WTC11 (cell line): ENCODE results near the gene CHST15. TPM values are rescaled to one million over a fixed set of nuclear protein-coding genes. Genes with fewer than 3 reads are reported as not detected.

Experiments used
- ATAC-seq: fragments of 200-7000 bp; cut with Tn5 transposase; 2 replicates; pipeline ENCODE4 v1.10.0; 2021; ENCODE audit warnings: mild to moderate bottlenecking, moderate library complexity
- CTCF ChIA-PET: fragments of 300-600 bp; sonication (Branson Sonifier 250); formaldehyde crosslinking; loops from one replicate; lab custom pipeline; 2021; ENCODE audit warnings: antibody characterized with exemption; lab: Charles Lee
- POLR2A ChIA-PET: fragments of 350-600 bp; sonication (Branson Sonifier 250); formaldehyde crosslinking; loops from one replicate; lab custom pipeline; 2021; ENCODE audit warnings: antibody characterized with exemption; lab: Charles Lee
- DNase-seq: peaks from one replicate; pipeline ENCODE4 v3.0.0; 2021; ENCODE audit warnings: low spot score
- H3K27ac Mint-ChIP-seq: 2 replicates; pipeline ENCODE4 v1.8.0; 2021; ENCODE audit warnings: mixed read lengths
- H3K27me3 Mint-ChIP-seq: 2 replicates; pipeline ENCODE4 v1.8.0; 2021; ENCODE audit warnings: low read depth, mild to moderate bottlenecking, moderate library complexity, mixed read lengths
- H3K36me3 Mint-ChIP-seq: 2 replicates; pipeline ENCODE4 v1.8.0; 2021; ENCODE audit warnings: mixed read lengths
- H3K4me1 Mint-ChIP-seq: 2 replicates; pipeline ENCODE4 v1.8.0; 2022; ENCODE audit warnings: mixed read lengths
- H3K4me3 Mint-ChIP-seq: 2 replicates; pipeline ENCODE4 v1.8.0; 2021; ENCODE audit warnings: mild to moderate bottlenecking, moderate library complexity, mixed read lengths
- H3K9me3 Mint-ChIP-seq: 2 replicates; pipeline ENCODE4 v1.8.0; 2021; ENCODE audit warnings: mixed read lengths
- CREB1 ChIP-seq: sonication (generic); formaldehyde crosslinking; IDR thresholded peaks from 2 replicates; pipeline ENCODE4 v1.8.0; 2023; ENCODE audit warnings: mild to moderate bottlenecking, missing genetic modification reagents
- ELF4 ChIP-seq: sonication (generic); formaldehyde crosslinking; IDR thresholded peaks from 2 replicates; pipeline ENCODE4 v1.8.1; 2022; ENCODE audit warnings: low read depth, mild to moderate bottlenecking, moderate library complexity, missing genetic modification reagents
- ESRRA ChIP-seq: sonication (generic); formaldehyde crosslinking; IDR thresholded peaks from 2 replicates; pipeline ENCODE4 v1.8.1; 2022; ENCODE audit warnings: mild to moderate bottlenecking, missing genetic modification reagents, borderline replicate concordance
- GABPB1 ChIP-seq: sonication (generic); formaldehyde crosslinking; IDR thresholded peaks from 2 replicates; pipeline ENCODE4 v1.8.1; 2023; ENCODE audit warnings: mild to moderate bottlenecking, missing genetic modification reagents
- NR3C1 ChIP-seq: sonication (generic); formaldehyde crosslinking; conservative IDR thresholded peaks from 2 replicates; pipeline ENCODE4 v1.8.1; 2023; ENCODE audit warnings: low read depth, mild to moderate bottlenecking, missing genetic modification reagents
- OVOL2 ChIP-seq: fragments of 250-450 bp; sonication (Bioruptor Pico); IDR thresholded peaks from 2 replicates; pipeline ENCODE4 v1.9.0; 2021; ENCODE audit warnings: mild to moderate bottlenecking, borderline replicate concordance
- PRRX2 ChIP-seq: fragments of 250-450 bp; sonication (Bioruptor Pico); IDR thresholded peaks from 2 replicates; pipeline ENCODE4 v1.8.0; 2021; ENCODE audit warnings: mild to moderate bottlenecking
- RELA ChIP-seq: sonication (generic); formaldehyde crosslinking; IDR thresholded peaks from 2 replicates; pipeline ENCODE4 v1.8.1; 2022; ENCODE audit warnings: missing genetic modification reagents, mild to moderate bottlenecking, borderline replicate concordance
- SMAD3 ChIP-seq: sonication (generic); formaldehyde crosslinking; IDR thresholded peaks from 2 replicates; pipeline ENCODE4 v1.8.0; 2022; ENCODE audit warnings: missing genetic modification reagents, mild to moderate bottlenecking, borderline replicate concordance
- ZMAT4 ChIP-seq: fragments of 250-450 bp; sonication (Bioruptor Pico); IDR thresholded peaks from 2 replicates; pipeline ENCODE4 v1.9.0; 2021; ENCODE audit warnings: mild to moderate bottlenecking
- ZNF138 ChIP-seq: sonication (generic); formaldehyde crosslinking; conservative IDR thresholded peaks from 2 replicates; pipeline ENCODE4 v1.8.1; 2022; ENCODE audit warnings: mild to moderate bottlenecking, moderate library complexity, missing genetic modification reagents
- ZNF219 ChIP-seq: sonication (generic); formaldehyde crosslinking; IDR thresholded peaks from 2 replicates; pipeline ENCODE4 v1.8.0; 2023; ENCODE audit warnings: missing genetic modification reagents, mild to moderate bottlenecking, borderline replicate concordance
- ZNF512 ChIP-seq: sonication (generic); formaldehyde crosslinking; IDR thresholded peaks from 2 replicates; pipeline ENCODE4 v1.8.1; 2022; ENCODE audit warnings: missing genetic modification reagents, borderline replicate concordance
- ZSCAN18 ChIP-seq: fragments of 250-450 bp; sonication (Bioruptor Pico); IDR thresholded peaks from 2 replicates; pipeline ENCODE4 v2.1.2; 2022; ENCODE audit warnings: mild to moderate bottlenecking, moderate library complexity
- total RNA-seq: library from RNA; stranded (reverse); gene quantifications from 3 replicates; pipeline ENCODE4 v1.2.3, GENCODE V29; 2021
- TF ChIP-seq, protein P1 (sequence below): sonication (generic); formaldehyde crosslinking; IDR thresholded peaks from 2 replicates; pipeline ENCODE4 v1.8.0; 2023; ENCODE audit warnings: missing genetic modification reagents
- TF ChIP-seq, protein P2 (sequence below): sonication (generic); formaldehyde crosslinking; IDR thresholded peaks from 2 replicates; pipeline ENCODE4 v1.8.1; 2023; ENCODE audit warnings: mild to moderate bottlenecking, missing genetic modification reagents, moderate library complexity
- TF ChIP-seq, protein P3 (sequence below): sonication (generic); formaldehyde crosslinking; IDR thresholded peaks from 2 replicates; pipeline ENCODE4 v1.8.0; 2022; ENCODE audit warnings: mild to moderate bottlenecking, missing genetic modification reagents
- TF ChIP-seq, protein P4 (sequence below): sonication (generic); formaldehyde crosslinking; IDR thresholded peaks from 2 replicates; pipeline ENCODE4 v1.8.0; 2022; ENCODE audit warnings: mild to moderate bottlenecking, missing genetic modification reagents
- TF ChIP-seq, protein P5 (sequence below): sonication (generic); formaldehyde crosslinking; IDR thresholded peaks from 2 replicates; pipeline ENCODE4 v1.8.1; 2022; ENCODE audit warnings: low read depth, mild to moderate bottlenecking, moderate library complexity, missing genetic modification reagents, borderline replicate concordance
- TF ChIP-seq, protein P6 (sequence below): sonication (generic); formaldehyde crosslinking; IDR thresholded peaks from 2 replicates; pipeline ENCODE4 v1.8.0; 2022; ENCODE audit warnings: mild to moderate bottlenecking, missing genetic modification reagents

The CHST15 gene
- total RNA-seq, 1 experiment from 2014 or later: 10.7 TPM

GRCh38 chr10:124073978-124074377, 19.4 kb downstream of the CHST15 start:
- no peak for DNase-seq
- H3K27ac Mint-ChIP-seq: no peak overlapping the region
- no peaks in the 10 kb centered on the region for H3K27me3 Mint-ChIP-seq
- POLR2A ChIA-PET: no interaction called here
- TF ChIP-seq ELF4 (CRISPR knock-in tag) (no peak), GABPB1 (CRISPR knock-in tag) (no peak), PRRX2 (CRISPR knock-in tag) (no peak), NR3C1 (no peak), CREB1 (CRISPR knock-in tag) (no peak), SMAD3 (no peak), ZNF219 (no peak), RELA (no peak)
- TF ChIP-seq, all 79 proteins: peak for 0
- CTCF ChIA-PET: interaction anchor here (1.0 kb wide), 1 partner anchor 80 kb away, joined by 4 read pairs; no protein-coding TSS in a partner anchor
- peaks cover 57% of the 10 kb centered on the region for H3K4me1 Mint-ChIP-seq
- H3K4me3 Mint-ChIP-seq: no peak overlapping the region
- no peak for ATAC-seq
- H3K36me3 Mint-ChIP-seq: 0 out of 2 replicates have a peak, but pooled peaks cover 3% of the 10 kb centered on the region
- H3K9me3 Mint-ChIP-seq: no peaks in the 10 kb centered on the region

DNA sequence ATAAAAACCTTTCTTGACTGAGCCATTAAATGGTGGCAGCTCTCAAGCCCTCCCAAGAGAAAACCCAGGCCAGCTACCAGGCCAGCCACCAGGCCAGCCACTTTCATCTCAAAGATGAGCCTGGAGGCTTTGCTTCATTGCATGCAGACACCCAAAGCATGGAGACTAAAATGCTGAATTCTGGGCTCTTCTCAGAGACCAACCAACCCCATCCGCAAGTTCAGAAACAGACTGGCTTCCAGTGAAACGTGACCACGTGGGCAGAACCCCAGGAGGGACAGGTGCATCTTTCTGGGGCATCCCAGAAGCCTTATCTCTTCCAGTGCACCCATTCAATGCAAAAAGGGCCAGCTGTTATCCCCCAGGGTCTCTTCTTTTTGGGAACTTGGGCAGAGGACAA, 20.9 kb downstream of the CHST15 start:
- Mint-ChIP-seq H3K36me3 (0 out of 2 replicates have a peak, but pooled peaks cover 3% of the 10 kb centered on the region), H3K27ac (no peak overlapping the region), H3K27me3 (no peaks in the 10 kb centered on the region), H3K4me1 (peaks cover 59% of the 10 kb centered on the region), H3K9me3 (no peaks in the 10 kb centered on the region), H3K4me3 (no peak overlapping the region)
- DNase-seq (no peak), ATAC-seq (no peak)
- ChIA-PET POLR2A (no interaction called here), CTCF (interaction anchor here (2.2 kb wide), 1 partner anchor 331 kb away, joined by 7 read pairs; no protein-coding TSS in a partner anchor)
- TF ChIP-seq OVOL2 (no peak), ZMAT4 (CRISPR knock-in tag) (no peak), ZNF138 (CRISPR knock-in tag) (no peak)
- TF ChIP-seq, protein P1, sequence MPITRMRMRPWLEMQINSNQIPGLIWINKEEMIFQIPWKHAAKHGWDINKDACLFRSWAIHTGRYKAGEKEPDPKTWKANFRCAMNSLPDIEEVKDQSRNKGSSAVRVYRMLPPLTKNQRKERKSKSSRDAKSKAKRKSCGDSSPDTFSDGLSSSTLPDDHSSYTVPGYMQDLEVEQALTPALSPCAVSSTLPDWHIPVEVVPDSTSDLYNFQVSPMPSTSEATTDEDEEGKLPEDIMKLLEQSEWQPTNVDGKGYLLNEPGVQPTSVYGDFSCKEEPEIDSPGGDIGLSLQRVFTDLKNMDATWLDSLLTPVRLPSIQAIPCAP (CRISPR knock-in tag): no peak
- TF ChIP-seq, protein P2, sequence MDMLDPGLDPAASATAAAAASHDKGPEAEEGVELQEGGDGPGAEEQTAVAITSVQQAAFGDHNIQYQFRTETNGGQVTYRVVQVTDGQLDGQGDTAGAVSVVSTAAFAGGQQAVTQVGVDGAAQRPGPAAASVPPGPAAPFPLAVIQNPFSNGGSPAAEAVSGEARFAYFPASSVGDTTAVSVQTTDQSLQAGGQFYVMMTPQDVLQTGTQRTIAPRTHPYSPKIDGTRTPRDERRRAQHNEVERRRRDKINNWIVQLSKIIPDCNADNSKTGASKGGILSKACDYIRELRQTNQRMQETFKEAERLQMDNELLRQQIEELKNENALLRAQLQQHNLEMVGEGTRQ: no peak

DNA sequence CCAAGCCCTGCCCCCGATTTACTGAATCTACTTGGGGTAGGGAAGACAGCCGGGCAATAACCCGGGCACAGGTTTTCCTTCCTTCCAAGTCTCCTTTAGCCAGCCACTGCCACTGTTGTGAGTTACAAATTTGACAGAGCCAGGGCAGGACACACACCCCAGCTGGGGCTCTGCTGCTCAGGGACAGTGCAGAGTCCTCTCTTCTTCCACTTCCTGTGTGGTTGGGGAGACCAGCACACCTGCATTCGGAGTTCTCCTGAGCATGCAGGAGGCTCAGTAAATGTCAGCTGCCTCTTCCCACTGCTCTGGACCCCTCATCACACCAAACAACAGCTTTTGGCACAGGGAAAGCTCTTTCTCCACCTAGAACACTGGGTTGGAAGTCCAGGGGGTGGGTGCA, 21.3 kb downstream of the CHST15 start:
- H3K36me3 Mint-ChIP-seq: 0 out of 2 replicates have a peak, but pooled peaks cover 3% of the 10 kb centered on the region
- no peaks in the 10 kb centered on the region for H3K9me3 Mint-ChIP-seq
- CTCF ChIA-PET: interaction anchor here (0.8 to 2.2 kb wide), 6 partner anchors 18 to 429 kb away, joined by 3 to 9 read pairs (median 4); no protein-coding TSS in a partner anchor
- H3K4me1 Mint-ChIP-seq: peaks cover 60% of the 10 kb centered on the region
- no peak overlapping the region for H3K4me3 Mint-ChIP-seq
- H3K27me3 Mint-ChIP-seq: no peaks in the 10 kb centered on the region
- POLR2A ChIA-PET: no interaction called here
- peak; percentile 33 for ATAC-seq
- no peak for DNase-seq
- TF ChIP-seq, protein P3, sequence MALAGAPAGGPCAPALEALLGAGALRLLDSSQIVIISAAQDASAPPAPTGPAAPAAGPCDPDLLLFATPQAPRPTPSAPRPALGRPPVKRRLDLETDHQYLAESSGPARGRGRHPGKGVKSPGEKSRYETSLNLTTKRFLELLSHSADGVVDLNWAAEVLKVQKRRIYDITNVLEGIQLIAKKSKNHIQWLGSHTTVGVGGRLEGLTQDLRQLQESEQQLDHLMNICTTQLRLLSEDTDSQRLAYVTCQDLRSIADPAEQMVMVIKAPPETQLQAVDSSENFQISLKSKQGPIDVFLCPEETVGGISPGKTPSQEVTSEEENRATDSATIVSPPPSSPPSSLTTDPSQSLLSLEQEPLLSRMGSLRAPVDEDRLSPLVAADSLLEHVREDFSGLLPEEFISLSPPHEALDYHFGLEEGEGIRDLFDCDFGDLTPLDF (CRISPR knock-in tag): no peak
- TF ChIP-seq, protein P4, sequence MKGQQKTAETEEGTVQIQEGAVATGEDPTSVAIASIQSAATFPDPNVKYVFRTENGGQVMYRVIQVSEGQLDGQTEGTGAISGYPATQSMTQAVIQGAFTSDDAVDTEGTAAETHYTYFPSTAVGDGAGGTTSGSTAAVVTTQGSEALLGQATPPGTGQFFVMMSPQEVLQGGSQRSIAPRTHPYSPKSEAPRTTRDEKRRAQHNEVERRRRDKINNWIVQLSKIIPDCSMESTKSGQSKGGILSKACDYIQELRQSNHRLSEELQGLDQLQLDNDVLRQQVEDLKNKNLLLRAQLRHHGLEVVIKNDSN (CRISPR knock-in tag): no peak
- TF ChIP-seq ZNF512 (no peak), ZSCAN18 (CRISPR knock-in tag) (no peak), ESRRA (CRISPR knock-in tag) (no peak)
- TF ChIP-seq, protein P5, sequence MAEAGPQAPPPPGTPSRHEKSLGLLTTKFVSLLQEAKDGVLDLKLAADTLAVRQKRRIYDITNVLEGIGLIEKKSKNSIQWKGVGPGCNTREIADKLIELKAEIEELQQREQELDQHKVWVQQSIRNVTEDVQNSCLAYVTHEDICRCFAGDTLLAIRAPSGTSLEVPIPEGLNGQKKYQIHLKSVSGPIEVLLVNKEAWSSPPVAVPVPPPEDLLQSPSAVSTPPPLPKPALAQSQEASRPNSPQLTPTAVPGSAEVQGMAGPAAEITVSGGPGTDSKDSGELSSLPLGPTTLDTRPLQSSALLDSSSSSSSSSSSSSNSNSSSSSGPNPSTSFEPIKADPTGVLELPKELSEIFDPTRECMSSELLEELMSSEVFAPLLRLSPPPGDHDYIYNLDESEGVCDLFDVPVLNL: no peak
- TF ChIP-seq, protein P6, sequence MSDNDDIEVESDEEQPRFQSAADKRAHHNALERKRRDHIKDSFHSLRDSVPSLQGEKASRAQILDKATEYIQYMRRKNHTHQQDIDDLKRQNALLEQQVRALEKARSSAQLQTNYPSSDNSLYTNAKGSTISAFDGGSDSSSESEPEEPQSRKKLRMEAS (CRISPR knock-in tag): no peak
- TF ChIP-seq, all 79 proteins: peak for 0
- H3K27ac Mint-ChIP-seq: peak overlapping the region; percentile 49
